SKM-1 (cell line): ENCODE measurements around the gene PTTG1.

Experiments
- DNase-seq: peaks from one replicate; lab custom pipeline; 2025; ENCODE audit not compliant: unreplicated experiment; lab: John Stamatoyannopoulos, UW

The PTTG1 gene

GRCh38 chr5:160470437-160471361, 49.0 kb downstream of the PTTG1 start:
- DNase-seq: peak; percentile 13

- no peak for DNase-seq
These were observed 50.1 kb downstream of the PTTG1 start for GRCh38 chr5:160471761-160472160.

GRCh38 chr5:160472482-160472881, 50.8 kb downstream of the PTTG1 start:
- no peak for DNase-seq

GRCh38 chr5:160473681-160474080, 52.0 kb downstream of the PTTG1 start:
- DNase-seq: no peak

- DNase-seq: no peak
These were observed 52.4 kb downstream of the PTTG1 start for GRCh38 chr5:160474084-160474483.

- DNase-seq: no peak
These were observed 54.3 kb downstream of the PTTG1 start for GRCh38 chr5:160475864-160476438.

DNA sequence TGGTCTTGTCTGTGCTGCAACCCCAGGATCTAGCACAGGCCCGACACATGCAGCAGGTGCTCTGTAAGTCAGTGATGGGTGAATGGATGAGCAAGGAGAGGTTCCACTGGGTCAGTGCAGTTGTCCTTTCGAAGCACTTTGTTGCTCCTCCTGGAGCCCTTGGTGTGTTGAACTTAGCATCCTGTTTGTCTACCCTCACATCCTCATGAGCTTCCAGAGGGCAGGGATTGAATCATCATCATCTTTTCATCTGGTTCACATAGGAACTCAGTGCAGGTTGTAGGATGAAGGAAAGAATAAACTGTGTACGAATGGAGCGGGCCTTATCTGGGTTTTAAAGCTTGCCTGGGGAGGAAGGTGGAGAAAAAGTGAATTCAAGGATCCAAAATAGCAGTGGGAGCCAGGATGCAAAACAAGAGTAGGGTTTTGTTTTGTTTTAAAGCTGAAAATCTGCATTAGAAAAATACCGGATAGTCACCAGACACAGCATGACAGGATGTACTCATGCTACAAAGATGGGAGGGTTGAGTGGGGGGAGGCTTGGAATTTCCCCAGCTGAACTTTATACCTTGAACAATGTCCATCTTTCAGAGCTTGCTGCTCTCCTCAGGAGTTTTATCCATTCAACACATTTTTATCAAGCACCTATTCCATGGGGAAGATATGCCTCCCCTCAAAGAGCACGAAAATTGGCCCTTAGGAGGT, 55.8 kb downstream of the PTTG1 start:
- DNase-seq: no peak

DNA sequence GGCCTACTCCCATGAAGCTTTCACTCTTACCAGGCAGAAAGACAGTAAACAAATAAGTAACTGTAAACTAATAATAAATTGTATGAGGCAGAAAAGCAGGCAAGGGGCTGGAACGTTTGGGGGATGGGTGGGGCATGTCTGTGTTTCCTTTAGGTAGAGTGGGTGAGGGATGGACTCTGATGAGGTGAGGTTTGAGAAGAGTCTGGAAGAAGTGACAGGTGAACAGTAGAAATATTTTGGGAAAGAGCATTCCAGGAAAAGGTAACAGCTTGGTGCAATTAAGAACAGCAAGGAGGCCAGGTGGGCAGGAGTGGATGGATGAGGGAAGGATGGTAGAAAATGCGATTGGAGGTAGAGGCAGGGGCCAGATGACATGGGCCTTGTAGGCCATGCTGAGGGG, 56.5 kb downstream of the PTTG1 start:
- no peak for DNase-seq
